Immature natural killer cell (primary cell): ENCODE results near the gene FPR2. TPM values are rescaled to one million over a fixed set of nuclear protein-coding genes. Genes with fewer than 3 reads are reported as not detected.

Experiments used
- DNase-seq, 3 donors: peaks; one replicate each; pipeline ENCODE4 v3.0.0; 2022; ENCODE audit warnings: mixed read lengths in 1 of 3
- H3K27ac Mint-ChIP-seq, 6 donors: one replicate each; pipeline ENCODE4 v1.8.0; 2020; ENCODE audit warnings: mixed read lengths in 6 of 6, mild to moderate bottlenecking in 5 of 6, inconsistent platforms in 4 of 6, moderate library complexity in 3 of 6
- H3K27me3 Mint-ChIP-seq, 3 donors: one replicate each; pipeline ENCODE4 v1.8.0; 2020 to 2021; ENCODE audit warnings: low read depth in 3 of 3, mild to moderate bottlenecking in 3 of 3, mixed read lengths in 3 of 3, moderate library complexity in 3 of 3, inconsistent platforms in 1 of 3
- H3K36me3 Mint-ChIP-seq, 3 donors: one replicate each; pipeline ENCODE4 v1.8.0; 2020; ENCODE audit warnings: mixed read lengths in 3 of 3, inconsistent platforms in 2 of 3, mild to moderate bottlenecking in 2 of 3
- H3K4me1 Mint-ChIP-seq, 2 donors: one replicate each; pipeline ENCODE4 v1.8.0; 2020; ENCODE audit warnings: inconsistent platforms in 2 of 2, mild to moderate bottlenecking in 2 of 2, mixed read lengths in 2 of 2, moderate library complexity in 1 of 2
- H3K4me3 Mint-ChIP-seq, 5 donors: one replicate each; pipeline ENCODE4 v1.8.0; 2020; ENCODE audit warnings: mild to moderate bottlenecking in 5 of 5, mixed read lengths in 5 of 5, inconsistent platforms in 3 of 5, moderate library complexity in 3 of 5
- H3K9me3 Mint-ChIP-seq, 6 donors: one replicate each; pipeline ENCODE4 v1.8.0; 2020; ENCODE audit warnings: mild to moderate bottlenecking in 6 of 6, mixed read lengths in 6 of 6, inconsistent platforms in 4 of 6, moderate library complexity in 3 of 6
- polyA plus RNA-seq, 3 donors: library from polyadenylated mRNA; unstranded; fragments of 300-500 nt; fragmentation: Illumina TruSeq; gene quantifications; one replicate each; pipeline ENCODE4 v1.2.3, GENCODE V29; 2021

Gene FPR2
- polyA plus RNA-seq, 3 donors from 2014 or later = not detected

DNA sequence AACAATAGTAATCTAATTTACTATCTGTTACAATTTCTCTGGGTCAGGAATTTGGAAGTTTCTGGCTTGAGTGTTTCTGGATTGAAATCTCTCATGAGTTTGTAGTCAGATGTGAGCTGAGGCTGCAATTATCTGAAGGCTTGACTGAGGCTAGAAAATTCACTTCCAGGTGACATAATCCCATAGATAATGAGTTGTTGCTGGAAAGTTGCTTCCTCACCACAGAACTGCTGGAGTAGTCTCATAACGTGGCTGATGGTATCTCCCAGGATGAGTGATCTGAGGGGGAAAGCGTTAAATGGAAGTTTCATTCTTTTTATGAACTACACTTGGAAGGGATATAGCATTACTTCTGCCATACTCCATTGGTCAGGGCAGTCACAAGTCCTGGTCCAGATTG lies 18.7 kb downstream of the FPR2 start:
- H3K4me3 Mint-ChIP-seq = no peak overlapping the region
- H3K27me3 Mint-ChIP-seq = peaks cover 11 to 20% (median 11%) of the 10 kb centered on the region in 3 donors
- no peak overlapping the region for H3K27ac Mint-ChIP-seq
- H3K4me1 Mint-ChIP-seq = peaks cover 0 to 9% of the 10 kb centered on the region in 2 donors
- DNase-seq = no peak
- peaks cover 0 to 5% (median 2%) of the 10 kb centered on the region in 6 donors for H3K9me3 Mint-ChIP-seq
- no peaks in the 10 kb centered on the region for H3K36me3 Mint-ChIP-seq

DNA sequence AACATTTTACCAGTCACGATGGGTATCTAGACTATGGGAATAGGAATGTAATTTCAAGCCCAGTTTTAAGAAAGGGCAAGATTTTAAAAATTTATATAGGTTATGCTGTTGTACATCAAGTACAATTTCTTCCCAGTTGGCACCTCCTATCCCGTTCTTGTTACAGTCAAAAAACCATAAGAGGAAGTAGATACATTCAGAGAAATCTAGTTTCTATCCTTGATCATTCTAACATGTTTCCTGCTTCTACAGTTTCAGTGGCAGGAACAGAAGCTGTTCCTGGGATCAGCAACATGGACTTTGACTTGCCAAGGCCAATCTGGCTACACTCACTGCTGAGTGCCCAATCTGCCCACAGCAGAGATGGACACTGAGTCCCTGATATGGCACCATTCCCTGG lies 19.3 kb downstream of the FPR2 start:
- no peak overlapping the region for H3K4me3 Mint-ChIP-seq
- H3K27ac Mint-ChIP-seq = no peak overlapping the region
- H3K4me1 Mint-ChIP-seq = peaks cover 0 to 9% of the 10 kb centered on the region in 2 donors
- H3K36me3 Mint-ChIP-seq = no peaks in the 10 kb centered on the region
- H3K9me3 Mint-ChIP-seq = peaks cover 0 to 5% (median 2%) of the 10 kb centered on the region in 6 donors
- no peak for DNase-seq
- peaks cover 11 to 16% (median 11%) of the 10 kb centered on the region in 3 donors for H3K27me3 Mint-ChIP-seq

DNA sequence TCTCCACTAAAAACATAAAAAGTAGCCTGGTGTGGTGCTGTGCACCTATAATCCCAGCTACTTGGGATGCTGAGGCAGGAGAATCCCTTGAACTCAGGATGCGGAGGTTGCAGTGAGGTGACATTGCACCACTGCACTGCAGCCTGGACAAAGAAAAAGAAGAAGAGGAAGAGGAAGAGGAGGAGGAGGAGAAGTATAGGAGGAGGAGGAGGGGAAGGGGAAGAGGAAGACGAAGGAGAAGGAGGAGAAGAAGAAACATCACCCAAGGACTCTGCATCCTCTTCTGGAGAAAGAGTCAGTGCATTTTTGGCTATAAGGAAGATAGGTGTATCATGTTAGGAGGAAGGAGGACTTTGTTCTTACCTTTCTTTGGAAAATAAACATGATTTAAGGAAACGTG lies 21.0 kb downstream of the FPR2 start:
- Mint-ChIP-seq H3K9me3 (peaks cover 0 to 2% (median 0%) of the 10 kb centered on the region in 6 donors), H3K27me3 (peaks cover 5 to 11% (median 5%) of the 10 kb centered on the region in 3 donors), H3K4me1 (peaks cover 0 to 9% of the 10 kb centered on the region in 2 donors), H3K4me3 (no peak overlapping the region), H3K27ac (no peak overlapping the region), H3K36me3 (no peaks in the 10 kb centered on the region)
- DNase-seq = no peak

DNA sequence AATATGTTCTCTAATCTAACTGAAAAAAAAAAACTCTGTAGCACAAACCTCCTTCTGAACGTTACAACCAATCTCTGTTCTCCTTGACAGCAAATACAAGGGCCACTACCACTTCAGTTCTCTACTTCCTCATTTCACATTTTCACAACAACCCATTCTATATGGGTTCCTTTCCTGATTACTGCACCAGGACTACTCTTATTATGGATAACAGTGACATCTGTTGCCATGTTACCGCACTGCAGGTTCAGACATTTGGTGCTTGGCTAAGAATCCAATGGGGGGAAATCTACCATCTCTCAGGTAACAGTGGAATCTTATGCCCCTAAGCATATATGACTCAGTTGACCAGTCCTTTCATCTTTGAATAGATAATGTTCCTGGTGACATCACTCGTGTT lies 22.4 kb downstream of the FPR2 start:
- no peak overlapping the region for H3K4me3 Mint-ChIP-seq
- DNase-seq = no peak
- H3K36me3 Mint-ChIP-seq = no peaks in the 10 kb centered on the region
- H3K27ac Mint-ChIP-seq = no peak overlapping the region
- H3K27me3 Mint-ChIP-seq = peaks cover 0 to 11% (median 5%) of the 10 kb centered on the region in 3 donors
- H3K9me3 Mint-ChIP-seq = peaks cover 0 to 5% (median 0%) of the 10 kb centered on the region in 6 donors
- peaks cover 0 to under 1% of the 10 kb centered on the region in 2 donors for H3K4me1 Mint-ChIP-seq

DNA sequence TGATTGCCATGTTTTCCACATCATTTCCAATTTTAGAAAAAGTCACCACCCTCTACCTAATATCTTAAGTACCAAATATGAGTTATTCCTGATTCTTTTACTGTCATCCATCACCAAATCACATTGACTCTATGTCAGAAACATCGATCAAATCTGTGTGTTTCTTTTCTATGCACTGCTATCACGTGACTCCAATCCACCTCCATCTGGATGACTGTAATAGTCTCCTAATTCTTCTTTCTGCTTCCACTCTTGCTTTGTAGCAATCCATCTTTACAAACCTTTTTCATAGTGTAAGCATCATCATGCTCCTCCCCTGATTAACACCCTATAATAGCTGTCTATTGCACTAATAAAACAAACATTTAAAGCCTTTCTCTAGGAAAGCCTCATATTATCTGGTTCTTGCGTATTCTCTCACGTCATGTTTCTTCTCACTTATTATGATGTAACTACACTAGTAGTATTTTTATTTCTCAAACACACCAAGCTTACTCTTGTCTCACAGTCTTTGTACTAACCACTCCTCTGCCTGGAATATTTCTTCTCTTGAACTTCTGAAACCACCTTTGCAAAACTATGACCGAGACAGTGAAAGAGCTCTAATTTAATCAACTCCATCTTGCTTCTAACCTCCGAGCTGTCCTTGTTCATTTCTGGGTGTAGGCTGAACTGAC lies 23.3 kb downstream of the FPR2 start:
- Mint-ChIP-seq H3K36me3 (no peaks in the 10 kb centered on the region), H3K4me1 (no peaks in the 10 kb centered on the region), H3K27me3 (peaks cover 0 to 9% (median 4%) of the 10 kb centered on the region in 3 donors), H3K4me3 (no peak overlapping the region), H3K9me3 (peaks cover 0 to 5% (median 0%) of the 10 kb centered on the region in 6 donors), H3K27ac (no peak overlapping the region)
- no peak for DNase-seq

DNA sequence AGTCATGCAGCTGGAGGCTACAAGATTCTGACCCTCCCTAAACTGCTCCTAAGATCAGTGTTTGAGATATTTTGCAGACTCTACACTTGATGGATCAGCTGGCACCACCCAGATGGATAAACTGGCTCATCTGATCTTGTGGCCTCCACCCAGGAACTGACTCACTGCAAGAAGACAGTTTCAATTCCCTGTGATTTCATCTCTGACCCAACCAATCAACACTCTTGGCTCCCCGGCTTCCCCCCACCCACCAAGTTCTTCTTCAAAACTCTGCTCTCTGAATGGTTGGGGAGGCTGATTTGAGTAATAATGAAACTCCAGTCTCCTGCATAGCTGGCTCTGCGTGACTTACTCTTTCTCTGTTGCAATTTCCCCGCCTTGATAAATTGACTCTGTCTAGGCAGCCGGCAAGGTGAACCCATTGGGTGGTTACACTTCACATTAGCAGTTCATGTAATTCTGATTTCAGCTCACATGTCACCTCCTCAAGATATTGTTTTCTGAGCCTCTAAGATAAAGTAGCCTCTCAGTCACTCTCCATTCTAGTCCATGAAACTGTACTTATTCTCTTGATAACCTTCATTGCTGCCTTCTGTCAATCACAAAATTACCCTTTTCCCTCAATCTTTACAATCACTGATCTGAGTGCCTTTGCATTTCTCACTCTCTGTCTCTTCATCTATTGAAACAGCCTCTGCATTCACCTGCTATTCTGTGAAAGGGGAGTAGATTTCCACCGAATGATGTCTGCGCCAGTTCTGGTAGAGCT lies 24.1 kb downstream of the FPR2 start:
- no peak overlapping the region for H3K27ac Mint-ChIP-seq
- no peaks in the 10 kb centered on the region for H3K4me1 Mint-ChIP-seq
- DNase-seq = no peak
- no peak overlapping the region for H3K4me3 Mint-ChIP-seq
- peaks cover 0 to 5% (median 0%) of the 10 kb centered on the region in 6 donors for H3K9me3 Mint-ChIP-seq
- H3K36me3 Mint-ChIP-seq = no peaks in the 10 kb centered on the region
- H3K27me3 Mint-ChIP-seq = peaks cover 0 to 3% (median 2%) of the 10 kb centered on the region in 3 donors

DNA sequence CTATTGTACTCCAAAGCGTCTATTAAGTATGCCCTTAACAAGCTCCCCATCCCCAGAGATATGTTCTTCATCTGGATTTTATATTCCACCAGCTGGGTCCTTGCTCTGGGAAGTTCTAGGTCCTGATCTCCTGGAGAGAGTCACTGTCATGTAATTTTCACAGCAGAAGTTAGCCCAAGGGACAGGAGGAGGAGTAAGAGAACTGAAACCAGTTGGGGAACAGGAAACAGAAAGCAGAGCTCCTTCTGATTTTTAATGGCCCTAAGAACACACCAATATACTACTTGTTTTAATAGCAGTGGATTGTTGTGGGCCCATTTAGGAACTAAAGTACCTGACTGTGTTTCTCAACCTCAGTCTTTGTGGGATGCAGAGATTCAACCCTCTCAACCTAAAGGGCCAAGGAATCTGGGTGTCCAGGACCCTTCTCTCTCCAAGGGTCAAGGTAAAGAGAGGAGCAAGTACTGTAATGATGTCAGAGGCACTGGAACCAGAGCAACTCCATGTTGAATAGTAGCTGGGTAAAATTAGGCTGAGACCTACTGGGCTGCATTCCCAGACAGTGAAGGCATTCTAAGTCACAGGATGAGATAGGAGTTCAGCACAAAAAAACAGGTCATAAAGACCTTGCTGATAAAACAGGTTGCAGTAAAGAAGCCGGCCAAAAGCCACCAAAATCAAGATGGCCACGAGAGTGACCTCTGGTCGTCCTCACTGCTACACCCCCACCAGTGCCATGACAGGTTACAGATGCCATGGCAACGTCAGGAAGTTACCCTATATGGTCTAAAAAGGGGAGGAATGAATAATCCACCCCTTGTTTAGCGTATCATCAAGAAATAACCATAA lies 25.9 kb downstream of the FPR2 start:
- peaks cover 0 to 3% (median 3%) of the 10 kb centered on the region in 3 donors for H3K27me3 Mint-ChIP-seq
- H3K4me3 Mint-ChIP-seq = no peak overlapping the region
- H3K9me3 Mint-ChIP-seq = peaks cover 0 to 5% (median 0%) of the 10 kb centered on the region in 6 donors
- DNase-seq = no peak
- H3K4me1 Mint-ChIP-seq = no peaks in the 10 kb centered on the region
- no peaks in the 10 kb centered on the region for H3K36me3 Mint-ChIP-seq
- H3K27ac Mint-ChIP-seq = peak overlapping the region in 1 of 6 donors; percentile 60

DNA sequence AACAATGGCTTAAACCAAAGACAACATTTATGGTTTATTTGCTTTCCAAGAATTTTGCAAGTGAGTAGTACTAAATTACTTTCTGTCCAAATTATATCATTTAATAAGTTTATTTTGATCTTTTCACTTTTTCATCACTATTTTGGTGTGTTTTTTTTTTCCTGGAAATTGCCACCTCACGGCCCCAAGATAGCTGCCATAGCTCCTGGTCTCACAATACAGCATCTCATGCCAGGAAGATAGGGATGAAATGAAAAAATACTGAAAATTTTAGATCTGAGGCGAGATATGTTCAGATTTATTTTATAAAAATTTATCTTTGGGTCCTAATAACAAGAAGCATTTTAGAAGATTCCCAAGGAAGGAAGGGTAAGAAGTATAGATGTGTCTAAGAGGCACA lies 27.0 kb downstream of the FPR2 start:
- no peaks in the 10 kb centered on the region for H3K36me3 Mint-ChIP-seq
- H3K27ac Mint-ChIP-seq = no peak overlapping the region
- peaks cover 0 to 5% (median 0%) of the 10 kb centered on the region in 6 donors for H3K9me3 Mint-ChIP-seq
- DNase-seq = no peak
- peaks cover 0 to 1% (median 0%) of the 10 kb centered on the region in 3 donors for H3K27me3 Mint-ChIP-seq
- H3K4me1 Mint-ChIP-seq = no peaks in the 10 kb centered on the region
- H3K4me3 Mint-ChIP-seq = no peak overlapping the region

DNA sequence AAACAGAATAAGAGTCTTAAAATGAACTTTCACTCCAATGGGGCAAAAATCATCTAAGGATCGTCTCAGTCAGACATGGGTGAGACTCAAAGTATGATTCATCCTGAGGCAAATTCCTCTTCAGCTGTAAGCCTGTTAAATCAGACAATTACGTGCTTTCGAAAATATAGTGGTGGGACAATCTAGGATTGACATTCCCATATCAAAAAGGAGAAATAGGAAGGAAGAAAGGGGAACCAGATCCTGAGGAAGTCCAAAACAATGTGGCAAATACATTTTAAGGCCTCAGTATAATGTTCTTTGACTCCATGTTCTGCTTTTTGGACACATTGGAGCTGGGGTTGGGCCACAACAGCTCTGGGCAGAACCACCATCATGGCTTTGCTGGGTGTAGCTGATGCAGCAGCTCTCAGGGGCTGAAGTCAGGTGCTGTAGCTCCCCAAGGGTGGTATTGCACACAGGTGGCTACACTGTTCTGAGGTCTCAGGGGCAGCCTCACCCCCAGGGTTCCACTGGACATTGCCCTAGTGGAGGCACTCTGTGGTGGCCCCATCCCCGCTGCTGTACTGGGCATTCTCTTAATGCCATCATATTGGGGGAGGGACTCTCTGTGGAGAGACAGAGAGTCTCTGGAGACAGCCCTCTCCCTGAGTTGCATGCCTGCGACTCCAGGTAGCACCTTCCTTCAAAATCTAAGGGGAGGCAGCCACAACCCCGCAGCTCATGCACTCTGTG lies 28.2 kb downstream of the FPR2 start:
- H3K36me3 Mint-ChIP-seq = no peaks in the 10 kb centered on the region
- no peak overlapping the region for H3K27ac Mint-ChIP-seq
- no peak for DNase-seq
- no peaks in the 10 kb centered on the region for H3K4me1 Mint-ChIP-seq
- H3K4me3 Mint-ChIP-seq = no peak overlapping the region
- peaks cover 0 to 5% (median 0%) of the 10 kb centered on the region in 6 donors for H3K9me3 Mint-ChIP-seq
- H3K27me3 Mint-ChIP-seq = peaks cover 0 to 1% (median 0%) of the 10 kb centered on the region in 3 donors

DNA sequence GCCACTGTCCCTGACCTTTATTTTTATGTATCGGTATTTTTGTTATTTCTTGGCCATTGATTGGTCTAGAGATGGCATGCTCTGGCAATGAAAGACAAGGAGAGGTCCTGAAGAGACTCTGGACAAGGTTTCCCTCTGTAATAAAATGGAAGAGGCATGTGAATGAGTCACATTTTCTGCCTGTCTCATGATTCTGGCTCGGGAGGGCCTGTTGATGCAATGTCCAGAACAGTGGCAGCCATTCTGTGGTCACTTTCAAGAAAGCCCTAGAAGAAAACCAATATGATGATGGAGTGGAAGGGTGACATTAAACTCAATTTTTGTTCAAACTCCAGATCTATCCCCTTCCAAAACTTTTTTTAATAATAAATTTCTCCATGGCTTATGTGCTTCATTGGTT lies 32.0 kb downstream of the FPR2 start:
- Mint-ChIP-seq H3K4me3 (no peak overlapping the region), H3K27me3 (peaks cover 0 to 8% (median 1%) of the 10 kb centered on the region in 3 donors), H3K9me3 (peaks cover 0 to 6% (median 0%) of the 10 kb centered on the region in 6 donors), H3K36me3 (no peaks in the 10 kb centered on the region), H3K27ac (no peak overlapping the region), H3K4me1 (no peaks in the 10 kb centered on the region)
- DNase-seq = no peak

DNA sequence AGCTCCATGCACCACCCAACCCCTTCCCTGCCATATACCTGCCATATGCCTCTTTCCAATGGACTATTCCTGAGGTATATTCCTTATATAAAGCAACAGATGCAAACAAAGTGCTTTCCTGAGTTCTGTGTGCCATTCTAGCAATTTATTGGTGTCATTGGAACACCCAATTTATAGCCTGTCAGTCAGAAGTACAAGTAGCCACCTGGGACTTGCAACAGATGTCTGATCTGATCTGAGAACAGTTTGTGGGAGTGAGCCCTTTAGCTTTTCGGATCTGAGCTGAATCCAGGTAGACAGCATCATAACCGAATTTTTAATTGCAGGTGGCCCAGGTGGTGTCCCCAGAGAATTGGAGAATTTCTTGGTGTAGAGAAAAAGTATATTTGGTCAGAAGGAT lies 33.0 kb downstream of the FPR2 start:
- H3K4me1 Mint-ChIP-seq = no peaks in the 10 kb centered on the region
- no peak for DNase-seq
- peaks cover 0 to 8% (median 1%) of the 10 kb centered on the region in 3 donors for H3K27me3 Mint-ChIP-seq
- H3K27ac Mint-ChIP-seq = no peak overlapping the region
- peaks cover 0 to under 1% (median 0%) of the 10 kb centered on the region in 3 donors for H3K36me3 Mint-ChIP-seq
- peaks cover 0 to 6% (median 0%) of the 10 kb centered on the region in 6 donors for H3K9me3 Mint-ChIP-seq
- H3K4me3 Mint-ChIP-seq = no peak overlapping the region

DNA sequence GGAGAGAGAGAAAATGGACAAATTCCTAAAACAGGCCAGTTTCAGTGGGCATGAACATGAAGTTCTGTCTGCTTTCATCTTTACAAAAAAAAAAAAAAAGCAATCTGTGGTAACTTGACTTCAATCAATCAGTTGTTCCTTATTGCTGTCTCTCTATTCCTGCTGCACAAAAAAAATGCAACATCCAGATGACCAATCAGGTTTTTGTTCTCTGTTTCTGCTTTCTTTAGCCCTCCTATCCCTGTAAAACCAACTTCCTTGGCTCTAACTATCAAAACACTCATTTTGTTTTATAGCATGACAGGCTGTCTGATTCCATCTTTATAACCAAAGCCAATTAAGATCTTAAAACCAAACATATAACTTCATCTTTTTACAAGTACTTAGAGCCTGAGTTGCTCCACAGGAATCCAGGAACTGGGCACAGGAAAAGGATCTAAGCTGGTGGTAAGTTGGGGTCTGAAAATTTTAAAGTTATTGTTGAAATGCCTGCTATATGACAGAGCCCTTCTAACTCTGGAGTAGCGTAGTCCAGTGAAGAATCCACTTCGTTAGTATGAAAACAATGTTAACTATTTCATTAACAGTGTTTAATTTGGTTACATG lies 34.0 kb downstream of the FPR2 start, which contains the start of gene FPR3:
Gene FPR3, plus strand, starts transcription at position 273 of the 606 bp plus-strand sequence. CDS start 28,592 bp downstream, outside the sequence.
- Mint-ChIP-seq H3K4me3 (no peak within 1 kb of the TSS), H3K27ac (no peak within 1 kb of the TSS), H3K9me3 (peaks cover 0 to 6% (median 0%) of the 10 kb centered on the region in 6 donors), H3K27me3 (peaks cover 0 to 9% (median 3%) of the 10 kb centered on the region in 3 donors), H3K4me1 (no peaks in the 10 kb centered on the region), H3K36me3 (peaks cover 0 to 4% (median 0%) of the 10 kb centered on the region in 3 donors)
- no peak for DNase-seq
